ENCODE measurements around the gene ALDH3B2.

- TF ChIP-seq ZNF384 (IDR thresholded peaks at IDR 0.05) (no peak), FOXK2 (IDR thresholded peaks at IDR 0.05) (no peak), NFRKB (IDR thresholded peaks at IDR 0.05) (no peak), L3MBTL2 (conservative IDR thresholded peaks at IDR 0.05) (no peak), ARNT (IDR thresholded peaks at IDR 0.05) (no peak), FOXM1 (IDR thresholded peaks at IDR 0.05; ENCODE audit: borderline replicate concordance) (no peak), SUZ12 (IDR thresholded peaks at IDR 0.05) (no peak), TARDBP (IDR thresholded peaks at IDR 0.05) (no peak), BHLHE40 (IDR thresholded peaks at IDR 0.05; ENCODE audit: borderline replicate concordance) (no peak), FOXA1 (IDR thresholded peaks at IDR 0.05) (no peak), SP1 (IDR thresholded peaks at IDR 0.05) (no peak)
Measured at GRCh38 chr11:67627812-67628624, 46.4 kb downstream of the ALDH3B2 start.

All from HEK293T (cell line).